Adrenal gland (tissue), 5 donors: ENCODE results near the gene PRPF40A.

Experiments used
- POLR2A ChIP-seq, 2 donors: fragments of 450-650 bp; IDR thresholded peaks; one replicate each; pipeline ENCODE4 v1.6.1; 2017; ENCODE audit warnings: antibody characterized with exemption in 2 of 2, mild to moderate bottlenecking in 2 of 2, moderate library complexity in 1 of 2
- TF ChIP-seq, protein P1 (sequence below), 6 experiments: fragments of 450-650 bp in 4 of 6; fragments of 200-600 bp in 2 of 6; sonication (generic) in 1 of 6; IDR thresholded peaks; 1 replicate in 5 of 6; 2 replicates in 1 of 6; pipeline versions ENCODE4 v1.5.1 to v1.8.0; 2016 to 2021; ENCODE audit warnings: antibody characterized with exemption in 6 of 6, mild to moderate bottlenecking in 2 of 6, moderate library complexity in 1 of 6
- donor health status: DM: no; HTN: no; CAD: no.

- TF ChIP-seq, protein P1, sequence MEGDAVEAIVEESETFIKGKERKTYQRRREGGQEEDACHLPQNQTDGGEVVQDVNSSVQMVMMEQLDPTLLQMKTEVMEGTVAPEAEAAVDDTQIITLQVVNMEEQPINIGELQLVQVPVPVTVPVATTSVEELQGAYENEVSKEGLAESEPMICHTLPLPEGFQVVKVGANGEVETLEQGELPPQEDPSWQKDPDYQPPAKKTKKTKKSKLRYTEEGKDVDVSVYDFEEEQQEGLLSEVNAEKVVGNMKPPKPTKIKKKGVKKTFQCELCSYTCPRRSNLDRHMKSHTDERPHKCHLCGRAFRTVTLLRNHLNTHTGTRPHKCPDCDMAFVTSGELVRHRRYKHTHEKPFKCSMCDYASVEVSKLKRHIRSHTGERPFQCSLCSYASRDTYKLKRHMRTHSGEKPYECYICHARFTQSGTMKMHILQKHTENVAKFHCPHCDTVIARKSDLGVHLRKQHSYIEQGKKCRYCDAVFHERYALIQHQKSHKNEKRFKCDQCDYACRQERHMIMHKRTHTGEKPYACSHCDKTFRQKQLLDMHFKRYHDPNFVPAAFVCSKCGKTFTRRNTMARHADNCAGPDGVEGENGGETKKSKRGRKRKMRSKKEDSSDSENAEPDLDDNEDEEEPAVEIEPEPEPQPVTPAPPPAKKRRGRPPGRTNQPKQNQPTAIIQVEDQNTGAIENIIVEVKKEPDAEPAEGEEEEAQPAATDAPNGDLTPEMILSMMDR (IDR thresholded peaks at IDR 0.05) = no peak
- no peak for TF ChIP-seq POLR2A (IDR thresholded peaks at IDR 0.05)
Measured at GRCh38 chr2:152606081-152606480, 111.2 kb downstream of the PRPF40A start.
